K562 treated with DMSO at 1 percent for 4 hours (cell line): ENCODE data around the gene ADORA2A. TPM values are rescaled to one million over a fixed set of nuclear protein-coding genes. Genes with fewer than 3 reads are reported as not detected.

Experiments
- total RNA-seq: library from RNA; unstranded; fragments of 300-600 nt; gene quantifications from 2 replicates; pipeline ENCODE4 v1.2.3, GENCODE V29; 2022; ENCODE audit not compliant: insufficient read depth

Gene ADORA2A
- total RNA-seq = 3.0 and 3.5 TPM in 2 replicates

DNA sequence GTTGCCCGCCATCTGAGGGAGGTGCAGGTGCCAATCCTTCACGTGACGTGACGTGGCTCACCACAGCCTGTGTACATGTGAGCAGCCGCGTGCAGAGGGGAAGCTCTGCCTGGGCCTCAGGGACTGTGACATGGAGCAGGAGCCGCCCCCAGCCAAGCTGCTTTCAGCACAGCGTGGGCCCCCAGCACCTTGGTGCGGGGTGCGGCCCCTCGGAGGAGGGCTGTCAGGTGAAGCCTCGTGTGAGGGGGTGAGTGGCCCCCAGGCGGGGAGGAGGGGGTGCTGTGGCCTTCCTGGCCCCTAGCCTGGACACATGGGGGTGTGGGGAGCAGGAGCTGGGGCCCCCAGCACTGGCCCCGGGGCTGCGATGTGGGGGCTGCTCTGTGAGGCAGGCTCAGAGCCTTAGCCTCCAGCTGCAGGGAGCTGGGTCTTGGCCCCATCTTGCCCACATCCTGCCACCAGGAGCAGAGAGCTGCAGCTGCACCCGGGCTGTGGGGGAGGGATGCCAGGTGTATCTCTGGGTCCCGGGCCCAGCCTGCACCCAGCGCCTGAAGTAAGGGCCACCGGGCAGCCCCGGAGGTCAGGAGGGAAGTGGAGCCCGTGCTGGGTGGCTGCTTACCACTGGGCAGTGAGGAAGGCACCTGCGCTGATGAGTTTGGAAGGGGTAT, at the start of gene ADORA2A:
TSS of gene ADORA2A (plus strand) at position 100 of the 665 bp plus-strand sequence. CDS start 5,806 bp downstream, outside the sequence.

Other genes with a start within 250 kb of the ADORA2A start
- 1.1 and 1.3 TPM in 2 replicates for gene SUSD2, start 246.1 kb upstream of the ADORA2A start, total RNA-seq
- gene GGT5, start 182.5 kb upstream of the ADORA2A start, total RNA-seq = 1.1 and 5.4 TPM in 2 replicates
- 14.0 and 17.8 TPM in 2 replicates for gene SPECC1L, start 156.8 kb upstream of the ADORA2A start, total RNA-seq
- gene UPB1, start 67.7 kb downstream of the ADORA2A start, total RNA-seq = 0.53 TPM in 1 of 2 replicates, not detected in the other
- 45.0 and 50.7 TPM in 2 replicates for gene GUCD1, start 127.5 kb downstream of the ADORA2A start, total RNA-seq
- 69.4 and 83.1 TPM in 2 replicates for gene SNRPD3, start 128.4 kb downstream of the ADORA2A start, total RNA-seq
- gene LRRC75B, start 165.5 kb downstream of the ADORA2A start, total RNA-seq = 2.1 TPM in 1 of 2 replicates, not detected in the other
- gene GGT1, start 175.6 kb downstream of the ADORA2A start, total RNA-seq = 22.2 and 24.6 TPM in 2 replicates